Keratinocyte (primary cell): ENCODE data around the gene HEXD. TPM values are rescaled to one million over a fixed set of nuclear protein-coding genes. Genes with fewer than 3 reads are reported as not detected.

Experiments used
- DNase-seq: peaks from one replicate; pipeline ENCODE4 v3.0.0-alpha.2; 2011; ENCODE audit warnings: low read depth, missing footprints, low spot score
- FAIRE-seq: peaks from 2 replicates; lab custom pipeline; 2011; peaks lifted over from hg19 to GRCh38; lab: Jason Lieb, UNC
- H2AFZ ChIP-seq: 2 replicates; pipeline ENCODE4 v1.6.0; 2012; ENCODE audit warnings: low read length, control low read depth, inconsistent platforms; ENCODE audit not compliant: control insufficient read depth
- H3K27ac ChIP-seq: 2 replicates; pipeline ENCODE4 v1.5.1; 2011; ENCODE audit warnings: low read length; ENCODE audit not compliant: control insufficient read depth, insufficient read depth
- H3K27me3 ChIP-seq: 3 replicates; pipeline ENCODE4 v1.6.0; 2011; ENCODE audit warnings: low read length; ENCODE audit not compliant: control insufficient read depth, insufficient read depth; ENCODE audit errors: extremely low read depth
- H3K36me3 ChIP-seq, 2 experiments: 2 replicates in 1 of 2; 3 replicates in 1 of 2; pipeline ENCODE4 v1.5.1; 2011; ENCODE audit warnings: low read length in 2 of 2, mild to moderate bottlenecking in 1 of 2; ENCODE audit not compliant: control insufficient read depth in 2 of 2, insufficient read depth in 2 of 2; ENCODE audit errors: extremely low read depth in 1 of 2
- H3K4me1 ChIP-seq: 3 replicates; pipeline ENCODE4 v1.5.1; 2011; ENCODE audit warnings: low read length; ENCODE audit not compliant: control insufficient read depth, insufficient read depth; ENCODE audit errors: extremely low read depth
- H3K4me2 ChIP-seq: 3 replicates; pipeline ENCODE4 v1.6.0; 2011; ENCODE audit warnings: low read depth, low read length; ENCODE audit not compliant: control insufficient read depth, insufficient read depth; ENCODE audit errors: extremely low read depth
- H3K4me3 ChIP-seq, 3 experiments: fragments of 200-600 bp in 1 of 3; sonication (generic) in 1 of 3; 2 replicates in 2 of 3; 3 replicates in 1 of 3; pipeline ENCODE4 v1.5.1; 2011 to 2016; ENCODE audit warnings: low read length in 3 of 3, mild to moderate bottlenecking in 3 of 3, control low read depth in 2 of 3, inconsistent platforms in 1 of 3, low read depth in 1 of 3, mixed read lengths in 1 of 3, mixed run types in 1 of 3, moderate library complexity in 1 of 3; ENCODE audit not compliant: control insufficient read depth in 2 of 3, insufficient read depth in 2 of 3; ENCODE audit errors: extremely low read depth in 1 of 3
- H3K79me2 ChIP-seq: 2 replicates; pipeline ENCODE4 v1.6.0; 2012; ENCODE audit warnings: low read length; ENCODE audit not compliant: control insufficient read depth, insufficient read depth
- H3K9ac ChIP-seq: 3 replicates; pipeline ENCODE4 v1.6.0; 2011; ENCODE audit warnings: low read length; ENCODE audit not compliant: control insufficient read depth, insufficient read depth; ENCODE audit errors: extremely low read depth
- H3K9me1 ChIP-seq: 3 replicates; pipeline ENCODE4 v1.6.0; 2011; ENCODE audit warnings: low read length; ENCODE audit not compliant: control insufficient read depth, insufficient read depth; ENCODE audit errors: extremely low read depth
- H3K9me3 ChIP-seq: 2 replicates; pipeline ENCODE4 v1.5.1; 2012; ENCODE audit warnings: low read depth, low read length; ENCODE audit not compliant: control insufficient read depth
- H4K20me1 ChIP-seq: 3 replicates; pipeline ENCODE4 v1.6.0; 2011; ENCODE audit warnings: low read length; ENCODE audit not compliant: control insufficient read depth, insufficient read depth; ENCODE audit errors: extremely low read depth
- CTCF ChIP-seq, 3 experiments: IDR thresholded peaks in 1 of 3; conservative IDR thresholded peaks in 1 of 3; optimal IDR thresholded peaks in 1 of 3; 2 replicates in 2 of 3; 3 replicates in 1 of 3; pipeline versions ENCODE3 to v1.5.1; 2011; ENCODE audit warnings: low read length in 3 of 3, mild to moderate bottlenecking in 3 of 3, moderate library complexity in 2 of 3, control low read depth in 1 of 3, inconsistent platforms in 1 of 3; ENCODE audit not compliant: insufficient read depth in 2 of 3; ENCODE audit errors: extremely low read depth in 1 of 3
- EZH2 ChIP-seq: IDR thresholded peaks from one replicate; pipeline ENCODE4 v1.6.1; 2012; ENCODE audit warnings: inconsistent platforms, mild to moderate bottlenecking, low read length, moderate library complexity
- dilution Hi-C: fragments of 300-500 bp; cut with MboI; formaldehyde crosslinking; loops from one replicate; pipeline ENCODE4 v1.7.0; 2020; ENCODE audit warnings: low sequenced_read_pairs; ENCODE audit not compliant: extremely low pct_ligation_motif_present
- polyA plus RNA-seq, 5 experiments: library from polyadenylated mRNA; depleted of rRNA in 3 of 5; stranded (reverse) in 3 of 5; stranded (forward) in 1 of 5; unstranded in 1 of 5; fragments of >200 nt; gene quantifications; 1 replicate in 1 of 5; 2 replicates in 3 of 5; 3 replicates in 1 of 5; pipeline versions ENCODE4 v1.2.1 to v1.2.3, GENCODE V29; 2011 to 2012; ENCODE audit warnings: missing spikeins in 2 of 5, low read depth in 1 of 5, low replicate concordance in 1 of 5

The HEXD gene
- polyA plus RNA-seq, 1 donor (not counting 4 experiments of a cell fraction or from before 2014, with no cell fraction given): 5.6 TPM

GRCh38 chr17:82429824-82430223, 11.7 kb downstream of the HEXD start:
- H3K9ac ChIP-seq: no peak overlapping the region
- H3K9me3 ChIP-seq: no peaks in the 10 kb centered on the region
- no peak for TF ChIP-seq EZH2
- no peak for TF ChIP-seq CTCF (optimal IDR thresholded peaks at IDR 0.05 in 1 of 3, IDR thresholded peaks at IDR 0.05 in 1 of 3, conservative IDR thresholded peaks at IDR 0.05 in 1 of 3; ENCODE audit: extremely low read depth in 1 of 3, insufficient read depth in 2 of 3, low read length in 3 of 3)
- no peaks in the 10 kb centered on the region for H3K27me3 ChIP-seq
- no peak overlapping the region for H3K4me3 ChIP-seq
- no peaks in the 10 kb centered on the region for H4K20me1 ChIP-seq
- H3K27ac ChIP-seq: no peak overlapping the region
- no peak for DNase-seq
- no peaks in the 10 kb centered on the region for H3K4me1 ChIP-seq
- H3K4me2 ChIP-seq: no peak overlapping the region
- no peak overlapping the region for H2AFZ ChIP-seq
- FAIRE-seq: no peak
- no peaks in the 10 kb centered on the region for H3K36me3 ChIP-seq
- H3K79me2 ChIP-seq: no peaks in the 10 kb centered on the region
- H3K9me1 ChIP-seq: no peaks in the 10 kb centered on the region
- dilution Hi-C loops: loop anchor here (10.0 kb wide), 1 partner anchor 85 kb away; no protein-coding TSS in a partner anchor

GRCh38 chr17:82432017-82432416, 13.9 kb downstream of the HEXD start:
- H3K9me1 ChIP-seq: no peaks in the 10 kb centered on the region
- H3K9ac ChIP-seq: no peak overlapping the region
- no peaks in the 10 kb centered on the region for H3K4me1 ChIP-seq
- DNase-seq (no peak), FAIRE-seq (no peak)
- H3K4me2 ChIP-seq: no peak overlapping the region
- H3K27ac ChIP-seq: no peak overlapping the region
- no peaks in the 10 kb centered on the region for H3K27me3 ChIP-seq
- dilution Hi-C loops: loop anchor here (10.0 kb wide), 1 partner anchor 87 kb away; no protein-coding TSS in a partner anchor
- no peaks in the 10 kb centered on the region for H3K79me2 ChIP-seq
- H3K9me3 ChIP-seq: no peaks in the 10 kb centered on the region
- no peaks in the 10 kb centered on the region for H4K20me1 ChIP-seq
- no peaks in the 10 kb centered on the region for H3K36me3 ChIP-seq
- no peak overlapping the region for H3K4me3 ChIP-seq
- no peak for TF ChIP-seq CTCF (optimal IDR thresholded peaks at IDR 0.05 in 1 of 3, IDR thresholded peaks at IDR 0.05 in 1 of 3, conservative IDR thresholded peaks at IDR 0.05 in 1 of 3; ENCODE audit: extremely low read depth in 1 of 3, insufficient read depth in 2 of 3, low read length in 3 of 3)
- no peak for TF ChIP-seq EZH2
- H2AFZ ChIP-seq: no peak overlapping the region
